Measurements from ENCODE around the gene ARMH2.

ARMH2 gene

DNA sequence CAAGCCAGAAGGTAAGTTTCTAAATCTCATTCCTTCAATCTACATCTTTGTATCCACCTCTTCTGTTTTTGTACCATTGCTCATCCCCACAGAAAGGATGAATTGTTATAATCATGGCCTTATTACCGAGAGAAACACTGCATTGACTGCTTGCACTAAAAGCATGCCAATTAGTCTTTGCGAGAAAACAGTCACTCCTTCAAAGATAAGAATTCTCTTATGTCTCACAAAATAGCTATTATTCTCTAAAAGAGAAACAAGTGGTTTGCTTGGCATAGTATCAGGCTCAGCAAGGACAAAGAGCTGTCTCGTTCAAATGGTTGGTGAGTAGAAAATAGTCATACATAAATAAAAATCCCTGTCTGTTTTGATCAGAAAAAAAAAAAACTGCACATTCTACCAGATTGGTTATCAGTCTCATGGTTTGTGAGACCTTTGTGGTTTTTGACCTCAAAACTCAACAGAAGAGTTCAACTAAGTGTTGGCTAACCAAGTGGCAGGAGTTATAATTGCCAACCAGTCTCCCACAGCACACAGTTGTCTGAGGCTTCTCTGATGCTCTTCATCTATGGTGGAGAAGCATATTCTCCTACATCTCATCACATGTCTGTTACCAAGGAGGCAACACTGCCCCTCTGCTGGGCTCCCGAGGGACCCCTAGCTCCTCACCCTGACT, 35.1 kb upstream of the ARMH2 start:
- DNase-seq (ENCODE audit: low read depth, low spot score), result no peak
- Histone ChIP-seq H3K4me3 (ENCODE audit: low read length) (no peak overlapping the region), H3K27ac (ENCODE audit: low read length) (no peak overlapping the region), H3K36me3 (ENCODE audit: control insufficient read depth, insufficient read depth, low read length) (no peaks in the 10 kb centered on the region), H3K4me1 (ENCODE audit: control insufficient read depth, insufficient read depth, low read length) (peaks cover 4% of the 10 kb centered on the region), H3K9me3 (ENCODE audit: control insufficient read depth, insufficient read depth, low read length) (no peaks in the 10 kb centered on the region), H3K27me3 (ENCODE audit: control insufficient read depth, insufficient read depth, low read length) (no peaks in the 10 kb centered on the region)
- WGBS (ENCODE audit: insufficient coverage, insufficient read length), result no CpG with 5 or more reads among the region's 4 CpGs

DNA sequence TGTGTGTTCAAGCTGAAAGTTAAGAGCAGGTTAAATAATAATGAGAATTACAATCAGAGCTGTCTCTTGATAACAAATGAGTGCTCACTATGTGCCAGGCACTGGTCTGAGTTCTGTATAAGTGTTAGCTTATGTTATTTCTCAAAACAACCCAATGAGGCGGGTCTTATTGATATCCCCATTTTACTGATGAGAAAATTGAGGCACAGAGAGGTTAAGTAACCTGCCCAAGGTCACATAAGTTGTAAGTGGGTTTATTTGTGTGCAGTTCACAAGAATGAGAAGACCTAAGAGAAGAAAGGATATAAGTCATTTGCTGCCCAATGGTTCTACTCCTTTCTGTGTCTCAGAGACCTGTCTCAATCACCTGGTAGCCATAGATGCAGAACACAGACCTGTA, 34.1 kb upstream of the ARMH2 start:
- H3K27ac ChIP-seq (ENCODE audit: low read length), result no peak overlapping the region
- no peak overlapping the region for H3K4me3 ChIP-seq (ENCODE audit: low read length)
- H3K36me3 ChIP-seq (ENCODE audit: control insufficient read depth, insufficient read depth, low read length), result no peaks in the 10 kb centered on the region
- peaks cover 4% of the 10 kb centered on the region for H3K4me1 ChIP-seq (ENCODE audit: control insufficient read depth, insufficient read depth, low read length)
- no CpG with 5 or more reads among the region's 1 CpG for WGBS (ENCODE audit: insufficient coverage, insufficient read length)
- no peaks in the 10 kb centered on the region for H3K27me3 ChIP-seq (ENCODE audit: control insufficient read depth, insufficient read depth, low read length)
- no peaks in the 10 kb centered on the region for H3K9me3 ChIP-seq (ENCODE audit: control insufficient read depth, insufficient read depth, low read length)
- DNase-seq (ENCODE audit: low read depth, low spot score), result no peak

GRCh38 chr6:24831771-24832716, 33.3 kb upstream of the ARMH2 start:
- Histone ChIP-seq H3K4me3 (ENCODE audit: low read length) (no peak overlapping the region), H3K4me1 (ENCODE audit: control insufficient read depth, insufficient read depth, low read length) (peaks cover 4% of the 10 kb centered on the region), H3K27me3 (ENCODE audit: control insufficient read depth, insufficient read depth, low read length) (no peaks in the 10 kb centered on the region), H3K36me3 (ENCODE audit: control insufficient read depth, insufficient read depth, low read length) (no peaks in the 10 kb centered on the region), H3K9me3 (ENCODE audit: control insufficient read depth, insufficient read depth, low read length) (no peaks in the 10 kb centered on the region), H3K27ac (ENCODE audit: low read length) (no peak overlapping the region)
- no CpG with 5 or more reads among the region's 10 CpGs for WGBS (ENCODE audit: insufficient coverage, insufficient read length)
- DNase-seq (ENCODE audit: low read depth, low spot score), result no peak

DNA sequence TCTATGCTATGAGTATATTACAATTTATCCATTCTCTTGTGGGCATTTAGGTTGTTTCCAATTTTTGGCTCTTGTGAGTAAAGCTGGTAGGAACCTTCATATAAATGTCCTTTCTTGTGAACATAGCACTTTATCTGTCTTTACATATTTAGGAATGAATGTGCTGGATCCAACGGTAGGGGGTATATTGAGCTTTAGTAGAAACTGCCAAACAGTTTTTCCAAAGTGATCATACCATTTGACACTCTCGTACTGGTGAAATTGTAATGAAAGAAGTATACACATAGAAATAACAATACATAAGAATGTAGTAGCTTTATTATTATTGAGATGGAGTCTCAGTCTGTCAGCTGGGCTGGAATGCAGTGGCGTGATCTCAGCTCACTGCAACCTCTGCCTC, 30.9 kb upstream of the ARMH2 start:
- Histone ChIP-seq H3K36me3 (ENCODE audit: control insufficient read depth, insufficient read depth, low read length) (no peaks in the 10 kb centered on the region), H3K27me3 (ENCODE audit: control insufficient read depth, insufficient read depth, low read length) (no peaks in the 10 kb centered on the region), H3K9me3 (ENCODE audit: control insufficient read depth, insufficient read depth, low read length) (no peaks in the 10 kb centered on the region), H3K27ac (ENCODE audit: low read length) (no peak overlapping the region), H3K4me3 (ENCODE audit: low read length) (no peak overlapping the region), H3K4me1 (ENCODE audit: control insufficient read depth, insufficient read depth, low read length) (peaks cover 4% of the 10 kb centered on the region)
- no peak for DNase-seq (ENCODE audit: low read depth, low spot score)
- no CpG with 5 or more reads among the region's 3 CpGs for WGBS (ENCODE audit: insufficient coverage, insufficient read length)

DNA sequence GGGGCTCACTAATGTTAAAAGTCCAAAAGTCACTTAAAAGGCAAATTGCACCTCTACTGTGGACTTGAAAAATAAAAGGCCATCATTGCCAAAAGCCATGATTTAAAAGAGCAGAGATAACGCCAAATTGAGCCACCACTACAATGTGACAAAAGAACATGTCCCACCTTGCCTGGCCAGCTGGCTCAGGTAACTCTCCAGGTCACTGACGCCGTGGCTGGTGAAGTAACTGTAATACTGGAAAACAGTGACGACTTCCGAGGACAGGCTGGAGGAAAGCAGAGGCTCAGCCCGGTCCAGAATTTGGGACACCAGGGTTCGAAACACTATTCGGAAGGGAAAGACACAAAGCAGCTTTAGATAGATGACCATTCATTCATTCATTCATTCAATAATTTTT, 29.3 kb upstream of the ARMH2 start:
- Histone ChIP-seq H3K27me3 (ENCODE audit: control insufficient read depth, insufficient read depth, low read length) (no peaks in the 10 kb centered on the region), H3K36me3 (ENCODE audit: control insufficient read depth, insufficient read depth, low read length) (no peaks in the 10 kb centered on the region), H3K9me3 (ENCODE audit: control insufficient read depth, insufficient read depth, low read length) (no peaks in the 10 kb centered on the region), H3K27ac (ENCODE audit: low read length) (no peak overlapping the region), H3K4me1 (ENCODE audit: control insufficient read depth, insufficient read depth, low read length) (peaks cover 4% of the 10 kb centered on the region), H3K4me3 (ENCODE audit: low read length) (no peak overlapping the region)
- no CpG with 5 or more reads among the region's 8 CpGs for WGBS (ENCODE audit: insufficient coverage, insufficient read length)
- no peak for DNase-seq (ENCODE audit: low read depth, low spot score)

DNA sequence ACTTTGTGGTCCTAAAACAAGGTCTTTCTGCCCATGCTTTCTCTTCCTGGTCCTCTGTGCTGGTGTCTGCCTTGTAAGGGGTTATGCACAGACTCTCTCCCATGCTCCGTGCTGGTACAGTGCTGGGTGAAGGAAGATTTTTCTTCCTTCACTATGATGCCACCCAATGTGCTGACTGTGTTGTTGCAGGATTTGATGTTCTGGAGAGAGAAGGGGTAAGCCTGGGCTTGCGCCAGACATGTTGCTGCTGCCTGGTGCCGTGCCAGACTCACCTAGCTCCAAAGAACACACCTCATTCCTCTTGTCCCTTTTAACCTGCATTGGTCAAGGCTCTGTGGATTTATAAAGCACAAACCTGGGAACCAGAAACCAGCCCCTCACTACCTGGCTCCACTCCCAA, 28.4 kb upstream of the ARMH2 start:
- no peak overlapping the region for H3K27ac ChIP-seq (ENCODE audit: low read length)
- no CpG with 5 or more reads among the region's 3 CpGs for WGBS (ENCODE audit: insufficient coverage, insufficient read length)
- no peaks in the 10 kb centered on the region for H3K36me3 ChIP-seq (ENCODE audit: control insufficient read depth, insufficient read depth, low read length)
- no peaks in the 10 kb centered on the region for H3K9me3 ChIP-seq (ENCODE audit: control insufficient read depth, insufficient read depth, low read length)
- no peaks in the 10 kb centered on the region for H3K27me3 ChIP-seq (ENCODE audit: control insufficient read depth, insufficient read depth, low read length)
- no peak for DNase-seq (ENCODE audit: low read depth, low spot score)
- no peak overlapping the region for H3K4me3 ChIP-seq (ENCODE audit: low read length)
- H3K4me1 ChIP-seq (ENCODE audit: control insufficient read depth, insufficient read depth, low read length), result peaks cover 4% of the 10 kb centered on the region

GRCh38 chr6:24825130-24825630, 26.5 kb upstream of the ARMH2 start:
- no CpG with 5 or more reads among the region's 2 CpGs for WGBS (ENCODE audit: insufficient coverage, insufficient read length)
- Histone ChIP-seq H3K4me3 (ENCODE audit: low read length) (no peak overlapping the region), H3K4me1 (ENCODE audit: control insufficient read depth, insufficient read depth, low read length) (no peaks in the 10 kb centered on the region), H3K27me3 (ENCODE audit: control insufficient read depth, insufficient read depth, low read length) (no peaks in the 10 kb centered on the region), H3K27ac (ENCODE audit: low read length) (no peak overlapping the region), H3K36me3 (ENCODE audit: control insufficient read depth, insufficient read depth, low read length) (no peaks in the 10 kb centered on the region), H3K9me3 (ENCODE audit: control insufficient read depth, insufficient read depth, low read length) (no peaks in the 10 kb centered on the region)
- DNase-seq (ENCODE audit: low read depth, low spot score), result no peak

- Histone ChIP-seq H3K36me3 (ENCODE audit: control insufficient read depth, insufficient read depth, low read length) (no peaks in the 10 kb centered on the region), H3K4me3 (ENCODE audit: low read length) (no peak overlapping the region), H3K9me3 (ENCODE audit: control insufficient read depth, insufficient read depth, low read length) (no peaks in the 10 kb centered on the region), H3K4me1 (ENCODE audit: control insufficient read depth, insufficient read depth, low read length) (no peaks in the 10 kb centered on the region), H3K27ac (ENCODE audit: low read length) (no peak overlapping the region), H3K27me3 (ENCODE audit: control insufficient read depth, insufficient read depth, low read length) (no peaks in the 10 kb centered on the region)
- no peak for DNase-seq (ENCODE audit: low read depth, low spot score)
- WGBS (ENCODE audit: insufficient coverage, insufficient read length), result no CpG with 5 or more reads among the region's 6 CpGs
Measured at GRCh38 chr6:24824142-24824938, 25.6 kb upstream of the ARMH2 start.

DNA sequence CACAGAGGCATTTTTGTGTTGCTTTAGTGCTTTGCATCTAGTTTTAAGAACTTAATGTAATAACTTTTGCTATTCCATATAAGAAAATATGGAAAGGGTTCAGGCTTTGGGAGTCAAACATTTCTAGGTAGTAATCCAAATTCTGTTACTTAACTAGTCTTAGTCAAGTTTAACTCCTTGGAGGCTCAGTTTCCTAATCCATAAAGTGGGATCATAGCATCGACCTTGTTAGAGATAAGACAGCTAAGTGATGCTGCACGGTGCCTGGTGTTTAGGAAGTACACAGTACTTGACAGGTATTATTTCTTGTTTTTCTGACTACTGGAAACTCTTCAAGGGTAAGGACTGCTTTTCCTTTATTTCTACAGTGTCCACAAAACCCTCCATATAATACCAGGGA, 24.5 kb upstream of the ARMH2 start:
- WGBS (ENCODE audit: insufficient coverage, insufficient read length), result no CpG with 5 or more reads among the region's 2 CpGs
- H3K4me1 ChIP-seq (ENCODE audit: control insufficient read depth, insufficient read depth, low read length), result no peaks in the 10 kb centered on the region
- no peak for DNase-seq (ENCODE audit: low read depth, low spot score)
- H3K9me3 ChIP-seq (ENCODE audit: control insufficient read depth, insufficient read depth, low read length), result no peaks in the 10 kb centered on the region
- no peaks in the 10 kb centered on the region for H3K36me3 ChIP-seq (ENCODE audit: control insufficient read depth, insufficient read depth, low read length)
- no peak overlapping the region for H3K4me3 ChIP-seq (ENCODE audit: low read length)
- no peak overlapping the region for H3K27ac ChIP-seq (ENCODE audit: low read length)
- H3K27me3 ChIP-seq (ENCODE audit: control insufficient read depth, insufficient read depth, low read length), result no peaks in the 10 kb centered on the region

- Histone ChIP-seq H3K36me3 (ENCODE audit: control insufficient read depth, insufficient read depth, low read length) (no peaks in the 10 kb centered on the region), H3K9me3 (ENCODE audit: control insufficient read depth, insufficient read depth, low read length) (no peaks in the 10 kb centered on the region), H3K27me3 (ENCODE audit: control insufficient read depth, insufficient read depth, low read length) (no peaks in the 10 kb centered on the region), H3K27ac (ENCODE audit: low read length) (no peak overlapping the region), H3K4me1 (ENCODE audit: control insufficient read depth, insufficient read depth, low read length) (no peaks in the 10 kb centered on the region), H3K4me3 (ENCODE audit: low read length) (no peak overlapping the region)
- DNase-seq (ENCODE audit: low read depth, low spot score), result no peak
- WGBS (ENCODE audit: insufficient coverage, insufficient read length), result no CpG with 5 or more reads among the region's 6 CpGs
Measured at GRCh38 chr6:24822696-24823095, 24.0 kb upstream of the ARMH2 start.
